H9 (cell line): ENCODE results near the gene ROM1. TPM values are rescaled to one million over a fixed set of nuclear protein-coding genes. Genes with fewer than 3 reads are reported as not detected.
"Not testable (repeated sequence)": the region's sequence is repeated elsewhere in the genome, so short reads cannot be mapped to it uniquely, and the experiment has no call there.

ENCODE experiments used
- DNase-seq: peaks from one replicate; pipeline ENCODE4 v3.0.0-alpha.2; 2017
- H2AFZ ChIP-seq: one replicate; pipeline ENCODE4 v1.6.1; 2013; ENCODE audit warnings: mild to moderate bottlenecking, low read length, control low read depth, moderate library complexity
- H2AK5ac ChIP-seq: 2 replicates; pipeline ENCODE4 v1.6.1; 2013; ENCODE audit warnings: low read length, control low read depth, mixed read lengths; ENCODE audit not compliant: insufficient read length
- H2BK120ac ChIP-seq: one replicate; pipeline ENCODE4 v1.6.1; 2013; ENCODE audit warnings: low read depth, mild to moderate bottlenecking, low read length, control low read depth, inconsistent platforms; ENCODE audit not compliant: poor library complexity, severe bottlenecking
- H2BK12ac ChIP-seq: 2 replicates; pipeline ENCODE4 v1.6.1; 2013; ENCODE audit warnings: low read length, control low read depth, mixed read lengths, low read depth; ENCODE audit not compliant: insufficient read length
- H2BK15ac ChIP-seq: 2 replicates; pipeline ENCODE4 v1.6.1; 2013; ENCODE audit warnings: low read depth, low read length, control low read depth
- H2BK20ac ChIP-seq: one replicate; pipeline ENCODE4 v1.6.1; 2013; ENCODE audit warnings: low read depth, mild to moderate bottlenecking, low read length, control low read depth, inconsistent platforms; ENCODE audit not compliant: poor library complexity, severe bottlenecking
- H2BK5ac ChIP-seq: 2 replicates; pipeline ENCODE4 v1.6.1; 2013; ENCODE audit warnings: low read length, control low read depth, mixed read lengths; ENCODE audit not compliant: insufficient read length
- H3K14ac ChIP-seq: 2 replicates; pipeline ENCODE4 v1.6.1; 2013; ENCODE audit warnings: low read length, control low read depth; ENCODE audit not compliant: insufficient read depth
- H3K18ac ChIP-seq: 2 replicates; pipeline ENCODE4 v1.6.1; 2013; ENCODE audit warnings: low read depth, mild to moderate bottlenecking, mixed read lengths, low read length, control low read depth; ENCODE audit not compliant: insufficient read length
- H3K23ac ChIP-seq: 2 replicates; pipeline ENCODE4 v1.6.1; 2013; ENCODE audit warnings: low read length, control low read depth, mixed read lengths, low read depth; ENCODE audit not compliant: insufficient read length
- H3K23me2 ChIP-seq: 2 replicates; pipeline ENCODE4 v1.6.1; 2013; ENCODE audit warnings: low read depth, mild to moderate bottlenecking, mixed read lengths, low read length, control low read depth; ENCODE audit not compliant: insufficient read length, poor library complexity, severe bottlenecking
- H3K27ac ChIP-seq: 2 replicates; pipeline ENCODE4 v1.5.1; 2013; ENCODE audit warnings: low read length, control low read depth, mixed read lengths, low read depth; ENCODE audit not compliant: insufficient read length
- H3K27me3 ChIP-seq: 2 replicates; pipeline ENCODE4 v1.6.1; 2013; ENCODE audit warnings: low read length, control low read depth, inconsistent platforms; ENCODE audit not compliant: insufficient read depth
- H3K4ac ChIP-seq: 2 replicates; pipeline ENCODE4 v1.6.1; 2013; ENCODE audit warnings: low read depth, mild to moderate bottlenecking, control low read depth, inconsistent platforms, low read length, moderate library complexity
- H3K4me1 ChIP-seq: 2 replicates; pipeline ENCODE4 v1.6.1; 2013; ENCODE audit warnings: low read length, control low read depth, inconsistent platforms; ENCODE audit not compliant: insufficient read depth
- H3K4me2 ChIP-seq: 2 replicates; pipeline ENCODE4 v1.6.1; 2013; ENCODE audit warnings: low read length, control low read depth, mixed read lengths; ENCODE audit not compliant: insufficient read length, insufficient read depth
- H3K56ac ChIP-seq: 2 replicates; pipeline ENCODE4 v1.6.1; 2013; ENCODE audit warnings: low read depth, mild to moderate bottlenecking, mixed read lengths, low read length, control low read depth; ENCODE audit not compliant: insufficient read length
- H3K79me1 ChIP-seq: 2 replicates; pipeline ENCODE4 v1.6.1; 2013; ENCODE audit warnings: low read depth, mild to moderate bottlenecking, moderate library complexity, low read length, control low read depth, inconsistent platforms; ENCODE audit not compliant: insufficient read depth, poor library complexity, severe bottlenecking
- H3K79me2 ChIP-seq: 2 replicates; pipeline ENCODE4 v1.6.1; 2013; ENCODE audit warnings: low read length, control low read depth, inconsistent platforms; ENCODE audit not compliant: insufficient read depth
- H3K9ac ChIP-seq: 2 replicates; pipeline ENCODE4 v1.6.1; 2013; ENCODE audit warnings: low read length, control low read depth, mixed read lengths; ENCODE audit not compliant: insufficient read length; ENCODE audit errors: extremely low read depth
- H3K9me3 ChIP-seq: one replicate; pipeline ENCODE4 v1.6.1; 2013; ENCODE audit warnings: low read depth, low read length, inconsistent platforms; ENCODE audit not compliant: control insufficient read depth
- H3T11ph ChIP-seq: one replicate; pipeline ENCODE4 v1.6.1; 2013; ENCODE audit warnings: mild to moderate bottlenecking, low read length, control low read depth, inconsistent platforms
- H4K20me1 ChIP-seq: one replicate; pipeline ENCODE4 v1.6.1; 2013; ENCODE audit not compliant: control insufficient read depth, insufficient read length, insufficient read depth
- H4K5ac ChIP-seq: 2 replicates; pipeline ENCODE4 v1.6.1; 2013; ENCODE audit warnings: low read depth, mild to moderate bottlenecking, mixed read lengths, low read length, control low read depth; ENCODE audit not compliant: insufficient read length
- H4K8ac ChIP-seq: replicated peaks from 2 replicates; pipeline ENCODE4 v1.6.1; 2013; ENCODE audit warnings: low read length, control low read depth, mixed read lengths, low read depth; ENCODE audit not compliant: insufficient read length
- H4K91ac ChIP-seq: 2 replicates; pipeline ENCODE4 v1.6.1; 2013; ENCODE audit warnings: low read depth, mild to moderate bottlenecking, moderate library complexity, mixed read lengths, low read length, control low read depth; ENCODE audit not compliant: insufficient read length
- H3K27ac Mint-ChIP-seq, 3 experiments: 2 replicates in 2 of 3; 3 replicates in 1 of 3; pipeline ENCODE4 v1.8.0; 2020 to 2021; ENCODE audit warnings: mixed read lengths in 3 of 3, mild to moderate bottlenecking in 1 of 3, moderate library complexity in 1 of 3
- H3K27me3 Mint-ChIP-seq: 2 replicates; pipeline ENCODE4 v1.8.0; 2021; ENCODE audit warnings: low read depth, mild to moderate bottlenecking, moderate library complexity, mixed read lengths
- H3K36me3 Mint-ChIP-seq, 3 experiments: 2 replicates in 2 of 3; 3 replicates in 1 of 3; pipeline ENCODE4 v1.8.0; 2020 to 2021; ENCODE audit warnings: low read depth in 3 of 3, mixed read lengths in 3 of 3; ENCODE audit not compliant: insufficient read depth in 1 of 3
- H3K4me1 Mint-ChIP-seq, 2 experiments: 2 replicates each; pipeline ENCODE4 v1.8.0; 2020; ENCODE audit warnings: mixed read lengths in 2 of 2
- H3K4me3 Mint-ChIP-seq, 2 experiments: 2 replicates in 1 of 2; 3 replicates in 1 of 2; pipeline ENCODE4 v1.8.0; 2020 to 2021; ENCODE audit warnings: mild to moderate bottlenecking in 2 of 2, mixed read lengths in 2 of 2, moderate library complexity in 1 of 2
- H3K9me3 Mint-ChIP-seq, 2 experiments: 2 replicates in 1 of 2; 3 replicates in 1 of 2; pipeline ENCODE4 v1.8.0; 2020; ENCODE audit warnings: mild to moderate bottlenecking in 2 of 2, mixed read lengths in 2 of 2, moderate library complexity in 1 of 2
- WGBS: extraction: QIAGEN DNeasy Blood & Tissue Kit; methylation state at CpG from one replicate; pipeline ENCODE4 v1.1.7; 2013; ENCODE audit warnings: missing lambda C conversion rate, low lambda C conversion rate, mixed read lengths; ENCODE audit not compliant: insufficient read length; ENCODE audit errors: extremely low coverage; 5-methylcytosine and 5-hydroxymethylcytosine counted together
- total RNA-seq: library from RNA; stranded (reverse); gene quantifications from 2 replicates; pipeline ENCODE4 v1.2.1, GENCODE V29; 2021
- TF ChIP-seq, protein P1 (sequence below): fragments of 200-600 bp; sonication (generic); conservative IDR thresholded peaks from 3 replicates; pipeline ENCODE4 v1.8.0; 2021; ENCODE audit warnings: antibody characterized with exemption, mild to moderate bottlenecking

Gene ROM1
- total RNA-seq, 1 experiment from 2014 or later: 0.79 TPM

DNA sequence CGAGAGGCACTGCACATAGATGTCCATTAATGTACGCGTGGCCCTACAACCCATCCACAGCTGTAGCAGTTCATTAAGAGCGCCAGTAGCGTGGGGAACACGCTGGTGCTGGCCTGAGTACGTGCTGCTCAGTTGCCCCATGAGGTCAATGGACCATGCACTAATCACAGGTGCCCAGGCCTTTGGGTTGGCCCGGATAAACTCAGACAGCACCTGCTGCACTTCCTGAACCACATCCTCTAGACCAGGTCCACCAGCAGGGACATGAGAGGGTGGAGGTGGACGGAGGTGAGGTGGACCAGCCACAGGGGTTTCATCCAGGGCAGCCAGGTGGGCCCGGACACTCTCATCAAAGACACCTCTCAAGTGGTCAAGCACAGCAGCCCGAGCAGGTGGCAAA is 36.4 kb downstream of the ROM1 start:
- H2BK120ac ChIP-seq: no peak overlapping the region
- H2AK5ac ChIP-seq: no peak overlapping the region
- H4K20me1 ChIP-seq: no peaks in the 10 kb centered on the region
- H3K4me2 ChIP-seq: no peak overlapping the region
- no peak overlapping the region for H3K14ac ChIP-seq
- no peak overlapping the region for H3T11ph ChIP-seq
- H3K9me3 Mint-ChIP-seq: no peaks in the 10 kb centered on the region
- peaks cover 9% of the 10 kb centered on the region; the same call in 1 of the 2 replicates for H3K79me2 ChIP-seq
- peaks cover 9% of the 10 kb centered on the region for H3K23me2 ChIP-seq
- H2AFZ ChIP-seq: no peak overlapping the region
- no peak overlapping the region for H4K5ac ChIP-seq
- H3K9me3 ChIP-seq: no peaks in the 10 kb centered on the region
- H3K4ac ChIP-seq: no peak overlapping the region
- H3K27me3 Mint-ChIP-seq: no peaks in the 10 kb centered on the region
- no CpG with 5 or more reads among the region's 11 CpGs for WGBS
- H3K4me3 Mint-ChIP-seq: no peak overlapping the region
- no peaks in the 10 kb centered on the region for H3K27me3 ChIP-seq
- peaks cover 12 to 17% of the 10 kb centered on the region in 2 experiments for H3K4me1 Mint-ChIP-seq
- H3K27ac ChIP-seq: no peak overlapping the region
- H2BK20ac ChIP-seq: no peak overlapping the region
- H3K18ac ChIP-seq: no peak overlapping the region
- H2BK5ac ChIP-seq: no peak overlapping the region
- no peak for DNase-seq
- no peaks in the 10 kb centered on the region for H3K79me1 ChIP-seq
- no peak overlapping the region for H3K9ac ChIP-seq
- peak overlapping the region in 1 of 3 experiments; percentile 76; a peak in 2 of 7 replicates for H3K27ac Mint-ChIP-seq
- H2BK15ac ChIP-seq: no peak overlapping the region
- H4K8ac ChIP-seq: no peak overlapping the region
- peaks cover 11 to 31% (median 18%) of the 10 kb centered on the region in 3 experiments for H3K36me3 Mint-ChIP-seq
- peaks cover 3% of the 10 kb centered on the region; the same call in 1 of the 2 replicates for H3K4me1 ChIP-seq
- no peak overlapping the region for H4K91ac ChIP-seq
- H2BK12ac ChIP-seq: no peak overlapping the region
- TF ChIP-seq, protein P1, sequence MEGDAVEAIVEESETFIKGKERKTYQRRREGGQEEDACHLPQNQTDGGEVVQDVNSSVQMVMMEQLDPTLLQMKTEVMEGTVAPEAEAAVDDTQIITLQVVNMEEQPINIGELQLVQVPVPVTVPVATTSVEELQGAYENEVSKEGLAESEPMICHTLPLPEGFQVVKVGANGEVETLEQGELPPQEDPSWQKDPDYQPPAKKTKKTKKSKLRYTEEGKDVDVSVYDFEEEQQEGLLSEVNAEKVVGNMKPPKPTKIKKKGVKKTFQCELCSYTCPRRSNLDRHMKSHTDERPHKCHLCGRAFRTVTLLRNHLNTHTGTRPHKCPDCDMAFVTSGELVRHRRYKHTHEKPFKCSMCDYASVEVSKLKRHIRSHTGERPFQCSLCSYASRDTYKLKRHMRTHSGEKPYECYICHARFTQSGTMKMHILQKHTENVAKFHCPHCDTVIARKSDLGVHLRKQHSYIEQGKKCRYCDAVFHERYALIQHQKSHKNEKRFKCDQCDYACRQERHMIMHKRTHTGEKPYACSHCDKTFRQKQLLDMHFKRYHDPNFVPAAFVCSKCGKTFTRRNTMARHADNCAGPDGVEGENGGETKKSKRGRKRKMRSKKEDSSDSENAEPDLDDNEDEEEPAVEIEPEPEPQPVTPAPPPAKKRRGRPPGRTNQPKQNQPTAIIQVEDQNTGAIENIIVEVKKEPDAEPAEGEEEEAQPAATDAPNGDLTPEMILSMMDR: no peak
- no peak overlapping the region for H3K56ac ChIP-seq
- no peak overlapping the region for H3K23ac ChIP-seq

DNA sequence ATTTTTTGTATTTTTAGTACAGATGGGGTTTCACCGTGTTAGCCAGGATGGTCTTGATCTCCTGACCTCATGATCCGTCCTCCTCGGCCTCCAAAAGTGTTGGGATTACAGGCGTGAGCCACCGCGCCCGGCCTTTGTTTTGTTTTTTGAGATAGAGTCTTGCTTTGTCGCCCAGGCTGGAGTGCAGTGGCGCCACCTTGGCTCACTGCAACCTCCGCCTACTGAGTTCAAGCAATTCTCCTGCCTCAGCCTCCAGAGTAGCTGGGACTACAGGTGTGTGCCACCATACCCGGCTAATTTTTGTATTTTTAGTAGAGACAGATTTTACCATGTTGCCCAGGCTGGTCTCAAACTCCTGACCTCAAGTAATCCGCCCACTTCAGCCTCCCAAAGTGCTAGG is 37.2 kb downstream of the ROM1 start:
- H3K14ac ChIP-seq, H3K56ac ChIP-seq, H3K23me2 ChIP-seq, H4K8ac ChIP-seq, H2BK5ac ChIP-seq, H3K27me3 ChIP-seq, H3K27ac ChIP-seq, H3K9ac ChIP-seq, H3K9me3 Mint-ChIP-seq, H3K23ac ChIP-seq, DNase-seq, H3K4me3 Mint-ChIP-seq, H4K5ac ChIP-seq, H2BK12ac ChIP-seq, H3K4me1 ChIP-seq, H3K27me3 Mint-ChIP-seq, H3T11ph ChIP-seq, H4K91ac ChIP-seq, H3K79me2 ChIP-seq, H3K9me3 ChIP-seq, H2BK20ac ChIP-seq, H2BK15ac ChIP-seq, H4K20me1 ChIP-seq, H2AFZ ChIP-seq, H3K18ac ChIP-seq, H2AK5ac ChIP-seq, H2BK120ac ChIP-seq, H3K4me2 ChIP-seq, H3K4ac ChIP-seq, H3K79me1 ChIP-seq, H3K27ac Mint-ChIP-seq: not testable (repeated sequence)
- Mint-ChIP-seq H3K36me3 (peaks cover 8 to 27% (median 12%) of the 10 kb centered on the region in 3 experiments; a peak in 6 of 7 replicates), H3K4me1 (peaks cover 9 to 13% of the 10 kb centered on the region in 2 experiments)
- WGBS: no CpG with 5 or more reads among the region's 12 CpGs
